GM19025 (cell line): ENCODE measurements around the gene PTPRJ.

Experiments
- ATAC-seq: cut with Tn5 transposase; IDR thresholded peaks from one replicate; pipeline ENCODE4 v1.9.1; 2021; ENCODE audit warnings: mild to moderate bottlenecking, low read depth, moderate library complexity; ENCODE audit not compliant: unreplicated experiment

Gene PTPRJ

DNA sequence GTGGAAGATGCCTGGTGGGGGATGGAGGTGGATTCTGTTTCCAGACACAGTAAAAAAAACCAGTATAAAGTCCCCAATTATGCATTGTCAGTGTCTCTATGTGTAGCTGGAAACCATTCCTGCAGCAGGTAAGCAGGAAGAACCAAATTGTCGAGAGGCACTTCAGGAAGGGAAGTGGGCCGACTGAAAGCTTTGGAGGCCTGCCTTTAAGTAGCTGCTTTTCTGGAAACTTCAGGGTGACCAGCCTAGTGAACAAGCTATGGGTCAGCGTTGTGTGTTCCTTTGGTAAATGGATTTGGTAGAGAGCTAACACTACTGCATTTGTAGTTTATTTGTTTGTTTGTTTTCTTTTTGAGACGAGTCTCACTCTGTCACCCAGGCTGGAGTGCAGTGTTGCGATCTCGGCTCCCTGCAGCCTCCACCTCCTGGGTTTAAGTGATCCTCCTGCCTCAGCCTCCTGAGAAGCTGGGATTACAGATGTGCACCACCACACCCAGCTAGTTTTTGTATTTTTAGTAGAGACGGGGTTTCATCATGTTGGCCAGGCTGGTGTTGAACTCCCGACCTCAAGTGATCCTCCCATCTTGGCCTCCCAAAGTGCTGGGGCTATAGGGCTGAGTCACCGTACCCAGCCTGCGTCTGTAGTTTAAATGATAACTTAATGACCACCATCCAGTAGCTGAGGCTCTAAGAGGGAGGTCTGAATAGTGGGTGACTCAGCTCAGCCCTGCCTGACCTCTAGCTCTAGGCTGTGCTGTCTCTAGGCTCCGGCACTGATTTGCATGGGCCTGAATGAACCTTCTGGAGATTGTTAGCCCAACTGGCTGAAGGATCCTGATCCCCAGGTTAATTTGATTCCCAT is 12.8 kb downstream of the PTPRJ start:
- no peak for ATAC-seq

- ATAC-seq = no peak
These were observed 14.1 kb downstream of the PTPRJ start for GRCh38 chr11:47994417-47994816.

GRCh38 chr11:47995360-47995769 is 15.0 kb downstream of the PTPRJ start:
- no peak for ATAC-seq

- no peak for ATAC-seq
These were observed 17.0 kb downstream of the PTPRJ start for GRCh38 chr11:47997063-47998053.

- ATAC-seq = no peak
These were observed 18.0 kb downstream of the PTPRJ start for GRCh38 chr11:47998345-47998732.

GRCh38 chr11:47998733-47999359 is 18.5 kb downstream of the PTPRJ start:
- ATAC-seq = no peak

- ATAC-seq = no peak
These were observed 20.1 kb downstream of the PTPRJ start for GRCh38 chr11:48000432-48000831.

DNA sequence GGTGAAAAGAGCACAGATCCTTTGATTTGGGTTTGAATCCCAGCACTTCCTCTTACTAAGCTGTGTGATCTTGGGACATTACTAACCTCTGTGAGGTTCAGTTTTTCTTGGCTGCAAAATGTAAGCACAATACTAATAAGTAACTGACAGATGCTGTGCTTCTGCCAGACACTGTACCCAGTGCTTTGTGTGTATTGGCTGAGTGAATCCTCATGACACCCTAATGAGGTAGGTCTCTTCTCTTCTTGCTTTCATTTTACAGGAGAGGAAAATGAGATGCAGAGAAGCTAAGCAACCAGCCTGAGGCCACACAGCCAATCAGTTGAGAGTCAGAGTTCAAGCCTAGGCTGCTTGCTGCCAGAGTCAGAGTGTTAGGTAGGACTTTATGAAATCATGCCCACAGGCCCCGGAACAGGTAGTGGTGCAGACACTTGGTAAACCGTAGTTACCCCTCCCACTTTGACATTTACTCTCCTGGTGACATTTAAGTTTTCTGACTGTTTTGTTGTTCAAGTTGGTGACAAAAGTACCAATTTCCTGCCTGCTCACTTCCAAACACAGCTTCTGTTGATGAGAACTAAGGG is 21.2 kb downstream of the PTPRJ start:
- ATAC-seq = peak; percentile 86

- ATAC-seq = no peak
These were observed 22.2 kb downstream of the PTPRJ start for GRCh38 chr11:48002561-48002960.

- ATAC-seq = no peak
These were observed 23.6 kb downstream of the PTPRJ start for GRCh38 chr11:48003926-48004325.

- ATAC-seq = no peak
These were observed 24.1 kb downstream of the PTPRJ start for GRCh38 chr11:48004456-48004855.

DNA sequence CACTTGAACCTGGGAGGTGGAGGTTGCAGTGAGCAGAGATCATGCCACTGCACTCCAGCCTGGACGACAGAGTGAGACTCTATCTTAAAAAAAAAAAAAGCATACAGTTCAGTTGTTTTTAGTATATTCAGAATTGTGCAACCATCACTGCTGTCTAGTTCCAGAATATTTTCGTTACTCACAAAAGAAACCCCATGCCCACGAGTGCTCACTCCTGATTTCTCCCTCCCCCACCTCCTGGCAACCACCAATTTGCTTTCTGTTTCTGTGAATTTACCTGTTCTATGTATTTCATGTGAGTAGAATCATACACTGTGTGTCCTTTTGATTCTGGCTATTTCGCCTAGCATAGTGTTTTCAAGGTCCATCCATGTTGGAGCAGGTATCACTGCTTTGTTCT is 24.8 kb downstream of the PTPRJ start:
- ATAC-seq = no peak

- ATAC-seq = no peak
These were observed 25.5 kb downstream of the PTPRJ start for GRCh38 chr11:48005831-48006270.

DNA sequence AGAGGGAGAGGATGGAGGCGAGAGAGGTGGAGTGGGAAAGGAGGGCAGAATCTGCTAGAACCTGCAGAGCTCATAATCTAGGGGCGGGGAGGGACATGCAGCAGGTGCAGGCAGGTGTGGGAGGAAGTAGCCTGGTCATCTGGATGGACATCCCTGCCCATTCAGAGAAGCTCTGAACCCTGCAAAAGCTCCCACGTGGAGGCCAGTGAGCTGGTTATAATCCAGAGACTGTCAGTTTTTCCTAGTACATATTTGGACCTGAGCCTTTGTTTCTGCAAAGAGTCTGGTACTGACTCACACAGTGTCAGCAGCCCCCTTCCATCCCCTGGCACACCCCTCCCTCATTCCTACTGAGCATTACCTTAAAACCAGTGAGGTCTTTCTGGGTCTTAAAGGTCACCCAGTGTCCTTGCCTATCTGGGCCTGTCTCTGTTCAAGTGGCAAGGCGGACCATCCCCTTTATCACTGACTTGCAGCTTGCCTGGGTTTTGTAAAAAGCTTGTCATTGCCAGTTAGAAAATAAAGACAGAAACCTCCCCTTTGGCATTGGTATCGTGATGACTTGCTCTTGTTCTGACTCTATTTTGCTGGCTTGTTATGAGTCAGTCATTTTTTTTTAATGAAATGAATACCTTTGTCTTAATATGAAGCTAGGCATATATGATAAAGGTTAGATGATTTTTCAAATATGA is 26.1 kb downstream of the PTPRJ start:
- ATAC-seq = peak; percentile 58

DNA sequence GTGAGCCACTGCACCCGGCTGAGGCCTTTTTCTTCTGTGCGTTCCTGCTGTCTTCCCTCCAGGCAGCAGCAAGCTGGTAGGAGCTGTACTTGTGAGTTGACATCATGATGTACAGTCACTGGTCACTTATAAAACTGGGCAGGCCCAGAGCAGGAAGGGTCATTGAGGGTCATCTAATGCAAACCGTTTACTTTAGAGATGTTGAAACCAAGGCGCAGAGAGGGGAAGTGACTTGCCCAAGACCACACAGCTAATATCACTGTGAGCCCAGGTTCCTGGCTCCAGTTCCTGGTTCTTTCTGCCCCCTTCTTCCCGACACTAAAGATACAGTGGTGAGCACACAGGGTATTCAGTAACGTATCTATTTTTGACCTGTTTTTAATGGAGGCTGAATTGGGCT is 27.3 kb downstream of the PTPRJ start:
- ATAC-seq = no peak

DNA sequence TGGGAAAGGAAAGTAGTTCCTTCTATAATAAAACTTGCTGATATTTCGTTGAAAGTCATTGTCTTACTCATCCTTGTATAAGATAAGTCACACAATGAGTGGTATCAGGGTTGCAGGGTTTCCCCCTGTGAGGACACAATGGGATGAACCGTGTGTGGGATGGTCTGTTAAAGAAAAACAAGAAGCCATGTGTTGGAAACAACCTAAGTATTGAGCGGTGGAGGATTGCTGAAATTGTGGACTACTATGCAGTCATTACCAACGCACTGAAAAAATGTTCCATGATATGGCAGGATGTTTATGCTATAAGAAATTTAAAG is 28.6 kb downstream of the PTPRJ start:
- peak; percentile 35 for ATAC-seq

DNA sequence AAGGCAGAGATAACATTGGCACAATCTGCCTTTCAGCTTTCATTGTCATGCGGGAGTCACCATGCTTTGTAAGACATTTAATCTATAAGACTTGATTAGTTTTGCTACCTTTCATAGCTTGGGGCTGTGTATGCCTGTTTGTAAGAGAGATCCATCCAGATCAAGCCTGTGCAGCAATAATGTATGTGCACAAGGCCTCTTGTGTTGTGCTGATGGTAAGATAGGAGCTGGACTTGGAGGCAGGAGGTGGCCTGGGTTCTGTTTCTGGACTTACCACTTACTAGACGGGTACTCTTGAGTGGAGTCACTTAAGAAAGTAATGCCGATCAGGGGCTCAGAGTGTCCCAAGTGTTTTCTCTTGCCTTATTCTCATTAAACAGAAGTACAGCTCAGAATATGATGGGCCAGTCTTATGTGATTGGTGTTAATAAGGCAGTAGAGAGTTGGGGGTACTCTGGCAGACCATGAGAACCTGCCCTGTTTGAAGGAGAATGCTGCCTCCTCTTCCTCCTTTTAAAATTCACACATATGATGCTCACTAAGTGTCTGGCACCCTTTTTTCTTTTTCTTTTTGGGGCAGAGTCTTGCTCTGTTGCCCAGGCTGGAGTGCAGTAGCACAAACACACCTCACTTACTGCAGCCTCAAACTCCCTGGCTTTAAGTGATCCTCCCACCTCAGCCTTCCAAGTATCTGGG is 30.9 kb downstream of the PTPRJ start:
- no peak for ATAC-seq

DNA sequence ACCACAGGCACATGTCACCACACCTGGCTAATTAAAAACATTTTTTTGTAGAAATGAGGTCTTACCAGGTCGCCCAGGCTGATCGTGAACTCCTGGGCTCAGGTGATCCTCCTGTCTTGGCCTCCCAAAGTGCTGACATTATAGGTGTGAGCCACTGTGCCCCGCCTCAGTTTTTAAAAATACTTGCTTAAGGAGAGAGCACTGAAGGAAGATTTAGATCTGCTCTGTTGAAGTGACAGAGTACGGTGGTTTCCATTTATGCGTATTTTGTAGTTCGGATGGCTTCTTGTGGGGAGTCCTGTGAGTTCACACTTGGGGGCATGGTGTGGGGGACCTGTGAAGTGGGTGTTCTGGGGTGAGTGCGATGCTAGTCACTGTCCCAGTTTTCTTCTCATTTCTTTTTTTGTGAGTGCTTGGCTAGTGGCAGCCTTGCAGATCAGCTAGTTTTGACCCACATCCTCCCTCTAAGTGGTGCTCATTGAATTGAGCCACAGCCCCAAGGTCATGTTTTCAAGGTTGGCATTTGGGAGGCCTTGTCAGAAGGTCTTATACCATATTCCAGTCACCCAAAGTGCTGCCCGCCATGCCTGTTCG is 31.5 kb downstream of the PTPRJ start:
- no peak for ATAC-seq

DNA sequence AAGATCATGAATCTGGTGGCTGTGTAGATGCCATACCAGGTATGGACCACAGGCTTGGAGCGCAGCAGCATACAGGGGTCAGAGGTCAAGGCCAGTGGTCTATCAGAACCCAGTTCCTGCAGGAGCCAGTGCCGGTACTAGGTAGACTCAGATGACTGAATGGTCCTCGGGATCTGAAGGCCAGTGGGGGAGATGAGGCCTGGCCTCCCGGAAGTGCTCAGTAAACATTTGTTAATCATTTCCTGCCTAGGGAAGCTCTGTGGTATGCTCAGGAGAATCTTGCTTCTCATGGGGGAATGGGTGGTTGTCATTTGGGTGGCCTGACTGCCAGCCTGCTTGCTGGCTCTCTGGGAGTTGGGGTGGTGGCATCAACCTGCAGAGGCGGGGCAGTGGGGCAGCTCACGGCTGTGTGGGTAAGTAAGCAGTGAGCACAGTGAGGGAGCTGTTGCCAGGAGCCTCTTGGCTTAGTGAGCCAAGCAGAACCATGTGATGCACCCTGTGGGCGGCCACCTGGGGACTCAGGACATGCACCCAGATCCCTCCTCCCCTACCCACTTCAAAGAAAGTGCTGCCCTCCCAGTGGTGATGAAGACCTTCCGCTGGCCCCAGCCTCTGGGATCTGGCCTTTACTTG is 33.0 kb downstream of the PTPRJ start:
- ATAC-seq = peak; percentile 52
